Osteocyte (in vitro differentiated cells): ENCODE measurements around the gene LYST. TPM values are rescaled to one million over a fixed set of nuclear protein-coding genes. Genes with fewer than 3 reads are reported as not detected.

Source experiments
- DNase-seq: peaks from one replicate; pipeline ENCODE4 v3.0.0; 2021; ENCODE audit warnings: mixed read lengths; ENCODE audit not compliant: unreplicated experiment; ENCODE audit errors: extremely low spot score
- H3K27ac Mint-ChIP-seq: one replicate; pipeline ENCODE4 v1.8.0; 2021; ENCODE audit warnings: mild to moderate bottlenecking, mixed read lengths; ENCODE audit not compliant: unreplicated experiment
- H3K27me3 Mint-ChIP-seq: one replicate; pipeline ENCODE4 v1.8.0; 2021; ENCODE audit warnings: mixed read lengths; ENCODE audit not compliant: unreplicated experiment
- H3K36me3 Mint-ChIP-seq: one replicate; pipeline ENCODE4 v1.8.0; 2021; ENCODE audit warnings: mixed read lengths; ENCODE audit not compliant: unreplicated experiment
- H3K4me1 Mint-ChIP-seq: one replicate; pipeline ENCODE4 v1.8.0; 2021; ENCODE audit warnings: mixed read lengths; ENCODE audit not compliant: unreplicated experiment
- H3K4me3 Mint-ChIP-seq: one replicate; pipeline ENCODE4 v1.8.0; 2021; ENCODE audit warnings: mild to moderate bottlenecking, moderate library complexity, mixed read lengths; ENCODE audit not compliant: unreplicated experiment
- H3K9me3 Mint-ChIP-seq: one replicate; pipeline ENCODE4 v1.8.0; 2021; ENCODE audit warnings: mixed read lengths; ENCODE audit not compliant: unreplicated experiment
- CTCF ChIP-seq: fragments of 200-600 bp; sonication (generic); IDR thresholded peaks from 2 replicates; pipeline ENCODE4 v1.5.0; 2021; ENCODE audit warnings: antibody characterized with exemption, mild to moderate bottlenecking, moderate library complexity
- total RNA-seq: library from RNA; stranded (reverse); gene quantifications from 2 replicates; pipeline ENCODE4 v1.2.1, GENCODE V29; 2021

Gene LYST
- total RNA-seq, 1 donor from 2014 or later = 21.7 TPM

- H3K36me3 Mint-ChIP-seq = peaks cover 63% of the 10 kb centered on the region
- peaks cover 3% of the 10 kb centered on the region for H3K4me1 Mint-ChIP-seq
- DNase-seq = no peak
- no peaks in the 10 kb centered on the region for H3K27me3 Mint-ChIP-seq
- peak overlapping the region; percentile 10 for H3K27ac Mint-ChIP-seq
- TF ChIP-seq CTCF = no peak
- peaks cover 32% of the 10 kb centered on the region for H3K9me3 Mint-ChIP-seq
- H3K4me3 Mint-ChIP-seq = no peak overlapping the region
These were observed 191.4 kb downstream of the LYST start for GRCh38 chr1:235675152-235675890.

GRCh38 chr1:235673981-235674380, 192.7 kb downstream of the LYST start:
- DNase-seq = no peak
- Mint-ChIP-seq H3K4me3 (no peak overlapping the region), H3K27ac (no peak overlapping the region), H3K36me3 (peaks cover 70% of the 10 kb centered on the region), H3K4me1 (peaks cover 3% of the 10 kb centered on the region), H3K9me3 (peaks cover 42% of the 10 kb centered on the region), H3K27me3 (no peaks in the 10 kb centered on the region)
- no peak for TF ChIP-seq CTCF

GRCh38 chr1:235671992-235672391, 194.7 kb downstream of the LYST start:
- Mint-ChIP-seq H3K27me3 (no peaks in the 10 kb centered on the region), H3K4me1 (peaks cover 3% of the 10 kb centered on the region), H3K9me3 (peaks cover 48% of the 10 kb centered on the region), H3K4me3 (no peak overlapping the region), H3K27ac (no peak overlapping the region), H3K36me3 (peaks cover 78% of the 10 kb centered on the region)
- no peak for TF ChIP-seq CTCF
- DNase-seq = no peak

GRCh38 chr1:235670157-235670776, 196.4 kb downstream of the LYST start:
- no peak for DNase-seq
- Mint-ChIP-seq H3K4me3 (no peak overlapping the region), H3K27ac (no peak overlapping the region), H3K4me1 (peaks cover 3% of the 10 kb centered on the region), H3K9me3 (peaks cover 41% of the 10 kb centered on the region), H3K27me3 (no peaks in the 10 kb centered on the region), H3K36me3 (peaks cover 62% of the 10 kb centered on the region)
- TF ChIP-seq CTCF = no peak

- DNase-seq = no peak
- Mint-ChIP-seq H3K27me3 (no peaks in the 10 kb centered on the region), H3K36me3 (peaks cover 59% of the 10 kb centered on the region), H3K4me3 (no peak overlapping the region), H3K4me1 (no peaks in the 10 kb centered on the region), H3K9me3 (peaks cover 35% of the 10 kb centered on the region), H3K27ac (no peak overlapping the region)
- no peak for TF ChIP-seq CTCF
These were observed 197.4 kb downstream of the LYST start for GRCh38 chr1:235669277-235669676.
